Activated CD4-positive, alpha-beta memory T cell treated with anti-CD3 and anti-CD28 coated beads, Interleukin-2, amount 10 ng/mL, durations not matched to agents 7 days and 5 days (primary cell): Measurements from ENCODE around the gene PCDHB10. TPM values are rescaled to one million over a fixed set of nuclear protein-coding genes. Genes with fewer than 3 reads are reported as not detected.
"Not testable (repeated sequence)": the region's sequence is repeated elsewhere in the genome, so short reads cannot be mapped to it uniquely, and the experiment has no call there.

Experiments
- CTCF ChIA-PET: fragments of 350-600 bp; sonication (Branson Sonifier 250); formaldehyde crosslinking; loops from one replicate; lab custom pipeline; 2021; ENCODE audit warnings: antibody characterized with exemption, inconsistent platforms; lab: Charles Lee
- POLR2A ChIA-PET: fragments of 350-600 bp; sonication (Branson Sonifier 250); formaldehyde crosslinking; loops from one replicate; lab custom pipeline; 2021; ENCODE audit warnings: antibody characterized with exemption; lab: Charles Lee
- DNase-seq: peaks from one replicate; pipeline ENCODE4 v3.0.0-alpha.2; 2020
- H3K27ac Mint-ChIP-seq: one replicate; pipeline ENCODE4 v1.8.0; 2021; ENCODE audit warnings: mild to moderate bottlenecking, mixed read lengths
- H3K27me3 Mint-ChIP-seq: one replicate; pipeline ENCODE4 v1.8.0; 2021; ENCODE audit warnings: mixed read lengths
- H3K36me3 Mint-ChIP-seq: one replicate; pipeline ENCODE4 v1.8.0; 2021; ENCODE audit warnings: low read depth, mixed read lengths
- H3K4me1 Mint-ChIP-seq: one replicate; pipeline ENCODE4 v1.8.0; 2021; ENCODE audit warnings: mixed read lengths
- H3K4me3 Mint-ChIP-seq: one replicate; pipeline ENCODE4 v1.8.0; 2021; ENCODE audit warnings: mild to moderate bottlenecking, mixed read lengths
- H3K9me3 Mint-ChIP-seq: one replicate; pipeline ENCODE4 v1.8.0; 2021; ENCODE audit warnings: mixed read lengths
- total RNA-seq, 2 experiments: library from RNA; stranded (reverse); gene quantifications; one replicate each; pipeline ENCODE4 v1.2.3, GENCODE V29; 2021

PCDHB10 gene
- total RNA-seq: not detected

GRCh38 chr5:141192110-141192725 lies at the start of gene PCDHB10:
PCDHB10 (plus strand) TSS chr5:141192353; CDS start chr5:141192553, 200 bp downstream.
- POLR2A ChIA-PET: no interaction called here
- H3K4me3 Mint-ChIP-seq: no peak within 1 kb of the TSS
- CTCF ChIA-PET: interaction anchor here (1.2 kb wide), 1 partner anchor 15 kb away, joined by 3 read pairs; the partner anchor contains the start of gene PCDHB8
- no peaks in the 10 kb centered on the region for H3K4me1 Mint-ChIP-seq
- H3K27ac Mint-ChIP-seq: no peak within 1 kb of the TSS
- peaks cover 21% of the 10 kb centered on the region for H3K9me3 Mint-ChIP-seq
- peaks cover 10% of the 10 kb centered on the region for H3K27me3 Mint-ChIP-seq
- peak; percentile 29 for DNase-seq
- peaks cover 3% of the 10 kb centered on the region for H3K36me3 Mint-ChIP-seq

- POLR2A ChIA-PET: no interaction called here
- H3K4me3 Mint-ChIP-seq: no peak within 1 kb of the TSS
- no peak for DNase-seq
Observed at GRCh38 chr5:141149812-141150211, 42.3 kb upstream of the PCDHB10 start, which contains the start of gene PCDHB6. PCDHB6 (plus strand) TSS chr5:141150057; CDS start chr5:141150258, 201 bp downstream.

GRCh38 chr5:141150224-141150992 lies 41.7 kb upstream of the PCDHB10 start:
- POLR2A ChIA-PET: no interaction called here
- Mint-ChIP-seq H3K4me3 (no peak overlapping the region), H3K4me1 (no peaks in the 10 kb centered on the region), H3K36me3 (peaks cover 7% of the 10 kb centered on the region), H3K9me3 (peaks cover 13% of the 10 kb centered on the region), H3K27me3 (peaks cover 6% of the 10 kb centered on the region), H3K27ac (no peak overlapping the region)
- DNase-seq: no peak
- CTCF ChIA-PET: interaction anchor here (0.9 kb wide), 1 partner anchor 33 kb away, joined by 3 read pairs; no protein-coding TSS in a partner anchor

More at GRCh38 chr5:141149812-141150211, 42.3 kb upstream of the PCDHB10 start, which contains the start of gene PCDHB6:
- Mint-ChIP-seq H3K27me3 (peaks cover 6% of the 10 kb centered on the region), H3K4me1 (no peaks in the 10 kb centered on the region), H3K36me3 (peaks cover 7% of the 10 kb centered on the region), H3K9me3 (peaks cover 13% of the 10 kb centered on the region), H3K27ac (no peak within 1 kb of the TSS)
- CTCF ChIA-PET: interaction anchor here (0.9 kb wide), 1 partner anchor 33 kb away, joined by 3 read pairs; no protein-coding TSS in a partner anchor

GRCh38 chr5:141150993-141151325 lies 41.2 kb upstream of the PCDHB10 start:
- ChIA-PET POLR2A (no interaction called here), CTCF (no interaction called here)
- Mint-ChIP-seq H3K27ac (no peak overlapping the region), H3K9me3 (peaks cover 13% of the 10 kb centered on the region), H3K27me3 (peaks cover 6% of the 10 kb centered on the region), H3K4me1 (no peaks in the 10 kb centered on the region), H3K36me3 (peaks cover 7% of the 10 kb centered on the region), H3K4me3 (no peak overlapping the region)
- no peak for DNase-seq

- POLR2A ChIA-PET, CTCF ChIA-PET, H3K27me3 Mint-ChIP-seq, H3K36me3 Mint-ChIP-seq, DNase-seq, H3K27ac Mint-ChIP-seq, H3K4me3 Mint-ChIP-seq, H3K4me1 Mint-ChIP-seq: not testable (repeated sequence)
- H3K9me3 Mint-ChIP-seq: peaks cover 13% of the 10 kb centered on the region
Observed at GRCh38 chr5:141151632-141152031, 40.5 kb upstream of the PCDHB10 start.

- H3K4me1 Mint-ChIP-seq, POLR2A ChIA-PET, H3K4me3 Mint-ChIP-seq, H3K27me3 Mint-ChIP-seq, DNase-seq, H3K36me3 Mint-ChIP-seq, CTCF ChIA-PET, H3K27ac Mint-ChIP-seq: not testable (repeated sequence)
- H3K9me3 Mint-ChIP-seq: peaks cover 15% of the 10 kb centered on the region
Observed at GRCh38 chr5:141152096-141152495, 40.1 kb upstream of the PCDHB10 start.

- no peak overlapping the region for H3K27ac Mint-ChIP-seq
- no peak for DNase-seq
- H3K9me3 Mint-ChIP-seq: peaks cover 13% of the 10 kb centered on the region
- H3K27me3 Mint-ChIP-seq: no peaks in the 10 kb centered on the region
- H3K4me1 Mint-ChIP-seq: no peaks in the 10 kb centered on the region
- POLR2A ChIA-PET: no interaction called here
- peaks cover 2% of the 10 kb centered on the region for H3K36me3 Mint-ChIP-seq
- no peak overlapping the region for H3K4me3 Mint-ChIP-seq
- CTCF ChIA-PET: no interaction called here
Observed at GRCh38 chr5:141155540-141156374, 36.4 kb upstream of the PCDHB10 start.

GRCh38 chr5:141157356-141157755 lies 34.8 kb upstream of the PCDHB10 start:
- POLR2A ChIA-PET, H3K27ac Mint-ChIP-seq, H3K9me3 Mint-ChIP-seq: not testable (repeated sequence)

GRCh38 chr5:141157901-141158300 lies 34.3 kb upstream of the PCDHB10 start:
- H3K27ac Mint-ChIP-seq, H3K4me1 Mint-ChIP-seq, H3K36me3 Mint-ChIP-seq, CTCF ChIA-PET, DNase-seq, POLR2A ChIA-PET, H3K9me3 Mint-ChIP-seq, H3K4me3 Mint-ChIP-seq, H3K27me3 Mint-ChIP-seq: not testable (repeated sequence)

More at GRCh38 chr5:141157356-141157755, 34.8 kb upstream of the PCDHB10 start:
- H3K4me3 Mint-ChIP-seq, DNase-seq, CTCF ChIA-PET, H3K4me1 Mint-ChIP-seq, H3K27me3 Mint-ChIP-seq, H3K36me3 Mint-ChIP-seq: not testable (repeated sequence)

- Mint-ChIP-seq H3K4me3 (no peak within 1 kb of the TSS), H3K36me3 (no peaks in the 10 kb centered on the region), H3K27ac (no peak within 1 kb of the TSS), H3K4me1 (no peaks in the 10 kb centered on the region), H3K27me3 (no peaks in the 10 kb centered on the region), H3K9me3 (peaks cover 11% of the 10 kb centered on the region)
- POLR2A ChIA-PET: no interaction called here
- CTCF ChIA-PET: no interaction called here
- no peak for DNase-seq
Observed at GRCh38 chr5:141172381-141173204, 19.6 kb upstream of the PCDHB10 start, which contains the start of gene PCDHB7. PCDHB7 (plus strand) TSS chr5:141172644; CDS start chr5:141172836, 192 bp downstream.

- H3K27ac Mint-ChIP-seq, H3K4me3 Mint-ChIP-seq, H3K36me3 Mint-ChIP-seq, H3K4me1 Mint-ChIP-seq, CTCF ChIA-PET, DNase-seq, POLR2A ChIA-PET, H3K27me3 Mint-ChIP-seq: not testable (repeated sequence)
- H3K9me3 Mint-ChIP-seq: peaks cover 11% of the 10 kb centered on the region
Observed at GRCh38 chr5:141174291-141175104, 17.7 kb upstream of the PCDHB10 start.

GRCh38 chr5:141175933-141176332 lies 16.2 kb upstream of the PCDHB10 start:
- no peaks in the 10 kb centered on the region for H3K36me3 Mint-ChIP-seq
- peaks cover 13% of the 10 kb centered on the region for H3K9me3 Mint-ChIP-seq
- no peaks in the 10 kb centered on the region for H3K4me1 Mint-ChIP-seq
- H3K27ac Mint-ChIP-seq: no peak overlapping the region
- no peak overlapping the region for H3K4me3 Mint-ChIP-seq
- ChIA-PET CTCF (no interaction called here), POLR2A (no interaction called here)
- no peaks in the 10 kb centered on the region for H3K27me3 Mint-ChIP-seq
- no peak for DNase-seq
